ENCODE data around the gene ANKLE1. TPM values are rescaled to one million over a fixed set of nuclear protein-coding genes. Genes with fewer than 3 reads are reported as not detected.

Gene ANKLE1
- total RNA-seq, 5 donors from 2014 or later (not counting 1 experiment from before 2014, with no cell fraction given): 0.93 to 6.5 (median 2.9) TPM

- ATAC-seq (replicated peaks in 1 of 4) (peak; percentile 67 to 76 (median 72)), DNase-seq (peak in 28 of 35 experiments; percentile 34 to 77 (median 49))
- no peaks in the 10 kb centered on the region for H3K36me3 Mint-ChIP-seq
- no peaks in the 10 kb centered on the region for H3K27me3 Mint-ChIP-seq
- H3K4me3 ChIP-seq (ENCODE audit: control insufficient read depth in 1 of 2, extremely low read depth in 1 of 2, low read length in 1 of 2): peak overlapping the region; percentile 59
- H3K4me1 ChIP-seq (ENCODE audit: control insufficient read depth in 1 of 2, extremely low read depth in 1 of 2, insufficient read depth in 2 of 2, low read length in 2 of 2): peaks cover 2 to 40% of the 10 kb centered on the region in 2 experiments
- H3K4me1 Mint-ChIP-seq: peaks cover 14 to 23% (median 14%) of the 10 kb centered on the region in 3 donors
- ChIA-PET CTCF (interaction anchor here in 1 of 2 donors (0.6 kb wide), 1 partner anchor 1135 kb away, joined by 5 read pairs; no protein-coding TSS in a partner anchor), POLR2A (interaction anchor here (0.6 to 1.2 kb wide), 4 partner anchors 10 to 112 kb away, joined by 3 to 4 read pairs (median 3); partner anchors contain the start of gene DDA1 (in 1 of the 2))
- no peaks in the 10 kb centered on the region for H3K9me3 Mint-ChIP-seq
- H3K27me3 ChIP-seq (replicated peaks in 1 of 2; ENCODE audit: control insufficient read depth in 2 of 2, extremely low read depth in 1 of 2, insufficient read depth in 2 of 2, low read length in 1 of 2): peaks cover 0 to 7% of the 10 kb centered on the region in 2 experiments
- peaks cover 0 to 8% of the 10 kb centered on the region in 2 donors for H3K36me3 ChIP-seq (ENCODE audit: control insufficient read depth in 2 of 2, extremely low read depth in 1 of 2, insufficient read depth in 1 of 2, low read length in 1 of 2)
- peak overlapping the region; percentile 34 for H3K27ac ChIP-seq (ENCODE audit: low read length)
- 46% methylated on average over 47 of the region's 64 CpGs for WGBS (ENCODE audit: insufficient coverage)
- H3K4me3 Mint-ChIP-seq: peak overlapping the region; percentile 70 to 79 (median 78)
- H3K27ac Mint-ChIP-seq: peak overlapping the region; percentile 46 to 79
- H3K9me3 ChIP-seq: no peaks in the 10 kb centered on the region
Measured at GRCh38 chr19:17327654-17328516, 46.2 kb downstream of the ANKLE1 start.

- H3K4me3 Mint-ChIP-seq: peak overlapping the region; percentile 70 to 78 (median 70)
- ATAC-seq (replicated peaks in 1 of 4): peak; percentile 45 to 60 (median 54)
- H3K27me3 ChIP-seq (replicated peaks in 1 of 2; ENCODE audit: control insufficient read depth in 2 of 2, extremely low read depth in 1 of 2, insufficient read depth in 2 of 2, low read length in 1 of 2): peaks cover 0 to 7% of the 10 kb centered on the region in 2 experiments
- H3K27ac ChIP-seq (ENCODE audit: low read length): peak overlapping the region; percentile 34
- H3K4me1 Mint-ChIP-seq: peaks cover 14 to 26% (median 14%) of the 10 kb centered on the region in 3 donors
- H3K27me3 Mint-ChIP-seq: no peaks in the 10 kb centered on the region
- CTCF ChIA-PET: interaction anchor here in 1 of 2 donors (0.6 kb wide), 1 partner anchor 1134 kb away, joined by 5 read pairs; no protein-coding TSS in a partner anchor
- peak overlapping the region; percentile 59 to 62 for H3K4me3 ChIP-seq (ENCODE audit: control insufficient read depth in 1 of 2, extremely low read depth in 1 of 2, low read length in 1 of 2)
- H3K9me3 Mint-ChIP-seq: no peaks in the 10 kb centered on the region
- H3K36me3 ChIP-seq (ENCODE audit: control insufficient read depth in 2 of 2, extremely low read depth in 1 of 2, insufficient read depth in 1 of 2, low read length in 1 of 2): peaks cover 0 to 8% of the 10 kb centered on the region in 2 donors
- H3K4me1 ChIP-seq (ENCODE audit: control insufficient read depth in 1 of 2, extremely low read depth in 1 of 2, insufficient read depth in 2 of 2, low read length in 2 of 2): peaks cover 4 to 45% of the 10 kb centered on the region in 2 experiments
- H3K36me3 Mint-ChIP-seq: no peaks in the 10 kb centered on the region
- POLR2A ChIA-PET: interaction anchor here in 1 of 2 donors (0.6 to 1.2 kb wide), 3 partner anchors 9 to 113 kb away, joined by 3 to 4 read pairs (median 3); partner anchors contain the start of gene DDA1
- H3K27ac Mint-ChIP-seq: no peak overlapping the region
- 4% methylated on average over 73 of the region's 94 CpGs for WGBS (ENCODE audit: insufficient coverage)
- peak in 13 of 35 experiments; percentile 17 to 56 (median 41) for DNase-seq
- no peaks in the 10 kb centered on the region for H3K9me3 ChIP-seq
Measured at GRCh38 chr19:17328517-17329365, 47.0 kb downstream of the ANKLE1 start.

DNA sequence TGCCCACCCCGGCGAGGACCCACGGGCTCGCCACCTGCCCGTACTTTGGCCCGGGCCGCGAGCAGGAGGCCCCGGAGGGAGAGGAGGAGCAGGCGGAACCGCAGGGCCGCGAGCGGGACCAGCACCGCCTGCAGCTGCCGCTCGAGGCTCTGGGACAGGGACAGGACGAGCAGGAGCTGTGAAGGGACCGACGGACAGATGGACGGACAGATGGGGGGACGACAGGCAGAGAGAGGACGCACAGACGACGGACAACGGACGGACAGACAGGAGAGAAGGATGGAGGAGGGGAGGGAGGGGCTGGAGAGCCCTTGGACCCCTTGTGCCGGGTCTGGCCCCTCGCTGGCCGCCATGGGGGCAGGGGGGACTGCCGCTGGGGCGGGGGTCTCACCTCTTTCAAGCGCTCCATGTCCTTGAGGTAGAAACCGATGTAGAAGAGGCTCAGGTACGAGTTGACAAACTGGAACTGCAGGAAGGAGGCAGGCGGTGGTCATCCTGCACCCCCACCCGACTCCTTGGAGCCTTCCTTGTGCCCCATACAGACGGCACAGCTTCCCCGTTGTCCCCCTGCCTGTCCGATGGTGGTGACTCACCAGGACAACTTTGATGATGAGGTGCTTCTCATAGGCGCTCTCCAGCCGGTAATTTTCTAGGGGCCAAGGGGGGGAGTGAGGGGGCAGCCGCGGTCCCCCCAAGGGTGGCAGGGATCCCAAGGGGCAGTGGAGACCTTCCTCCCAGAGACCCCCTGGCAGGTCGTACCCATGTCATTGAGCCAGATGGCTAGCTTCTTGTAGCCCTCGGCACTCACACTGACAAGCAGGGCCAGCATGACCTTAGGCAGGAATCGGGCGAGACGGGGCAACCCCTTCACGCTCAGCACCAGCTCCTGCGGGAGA, 47.9 kb downstream of the ANKLE1 start:
- CTCF ChIA-PET: no interaction called here
- H3K27me3 Mint-ChIP-seq: no peaks in the 10 kb centered on the region
- ATAC-seq (replicated peaks in 1 of 4) (no peak), DNase-seq (no peak)
- Histone ChIP-seq H3K4me3 (ENCODE audit: control insufficient read depth in 1 of 2, extremely low read depth in 1 of 2, low read length in 1 of 2) (no peak overlapping the region), H3K36me3 (ENCODE audit: control insufficient read depth in 2 of 2, extremely low read depth in 1 of 2, insufficient read depth in 1 of 2, low read length in 1 of 2) (peaks cover 0 to 4% of the 10 kb centered on the region in 2 donors), H3K27me3 (replicated peaks in 1 of 2; ENCODE audit: control insufficient read depth in 2 of 2, extremely low read depth in 1 of 2, insufficient read depth in 2 of 2, low read length in 1 of 2) (peaks cover 0 to 7% of the 10 kb centered on the region in 2 experiments), H3K27ac (ENCODE audit: low read length) (no peak overlapping the region), H3K9me3 (no peaks in the 10 kb centered on the region), H3K4me1 (ENCODE audit: control insufficient read depth in 1 of 2, extremely low read depth in 1 of 2, insufficient read depth in 2 of 2, low read length in 2 of 2) (peaks cover 4 to 42% of the 10 kb centered on the region in 2 experiments)
- H3K9me3 Mint-ChIP-seq: no peaks in the 10 kb centered on the region
- H3K27ac Mint-ChIP-seq: peak overlapping the region in 1 of 2 donors; percentile 39
- H3K36me3 Mint-ChIP-seq: no peaks in the 10 kb centered on the region
- peak overlapping the region; percentile 39 to 78 (median 45) for H3K4me3 Mint-ChIP-seq
- H3K4me1 Mint-ChIP-seq: peaks cover 17 to 30% (median 19%) of the 10 kb centered on the region in 3 donors
- POLR2A ChIA-PET: interaction anchor here in 1 of 2 donors (0.5 kb wide), 1 partner anchor 24 kb away, joined by 10 read pairs; no protein-coding TSS in a partner anchor
- WGBS (ENCODE audit: insufficient coverage): 67% methylated on average over 44 of the region's 51 CpGs

GRCh38 chr19:17330262-17331044, 48.8 kb downstream of the ANKLE1 start:
- ATAC-seq (replicated peaks in 1 of 4) (no peak), DNase-seq (no peak)
- Mint-ChIP-seq H3K4me1 (peaks cover 24 to 37% (median 26%) of the 10 kb centered on the region in 3 donors), H3K27me3 (no peaks in the 10 kb centered on the region), H3K4me3 (peak overlapping the region; percentile 44 to 78 (median 51)), H3K27ac (no peak overlapping the region), H3K9me3 (no peaks in the 10 kb centered on the region), H3K36me3 (no peaks in the 10 kb centered on the region)
- WGBS (ENCODE audit: insufficient coverage): 87% methylated on average over 15 of the region's 24 CpGs
- CTCF ChIA-PET: no interaction called here
- no peak overlapping the region for H3K4me3 ChIP-seq (ENCODE audit: control insufficient read depth in 1 of 2, extremely low read depth in 1 of 2, low read length in 1 of 2)
- H3K27ac ChIP-seq (ENCODE audit: low read length): no peak overlapping the region
- H3K36me3 ChIP-seq (ENCODE audit: control insufficient read depth in 2 of 2, extremely low read depth in 1 of 2, insufficient read depth in 1 of 2, low read length in 1 of 2): no peaks in the 10 kb centered on the region
- peaks cover 7 to 50% of the 10 kb centered on the region in 2 experiments for H3K4me1 ChIP-seq (ENCODE audit: control insufficient read depth in 1 of 2, extremely low read depth in 1 of 2, insufficient read depth in 2 of 2, low read length in 2 of 2)
- POLR2A ChIA-PET: interaction anchor here in 1 of 2 donors (0.5 to 0.7 kb wide), 3 partner anchors 21 to 745 kb away, joined by 5 to 10 read pairs (median 8); no protein-coding TSS in a partner anchor
- peaks cover 0 to 7% of the 10 kb centered on the region in 2 experiments for H3K27me3 ChIP-seq (replicated peaks in 1 of 2; ENCODE audit: control insufficient read depth in 2 of 2, extremely low read depth in 1 of 2, insufficient read depth in 2 of 2, low read length in 1 of 2)
- no peaks in the 10 kb centered on the region for H3K9me3 ChIP-seq

- H3K9me3 ChIP-seq: no peaks in the 10 kb centered on the region
Measured at GRCh38 chr19:17331045-17331558, 49.4 kb downstream of the ANKLE1 start.

More at GRCh38 chr19:17331045-17331558, 49.4 kb downstream of the ANKLE1 start:
- Mint-ChIP-seq H3K4me1 (peaks cover 26 to 38% (median 26%) of the 10 kb centered on the region in 3 donors), H3K9me3 (no peaks in the 10 kb centered on the region), H3K27ac (no peak overlapping the region), H3K4me3 (peak overlapping the region in 2 of 3 donors; percentile 51 to 78), H3K27me3 (no peaks in the 10 kb centered on the region), H3K36me3 (no peaks in the 10 kb centered on the region)
- WGBS (ENCODE audit: insufficient coverage): 86% methylated on average over 12 of the region's 13 CpGs
- peaks cover 0 to 7% of the 10 kb centered on the region in 2 experiments for H3K27me3 ChIP-seq (replicated peaks in 1 of 2; ENCODE audit: control insufficient read depth in 2 of 2, extremely low read depth in 1 of 2, insufficient read depth in 2 of 2, low read length in 1 of 2)
- H3K27ac ChIP-seq (ENCODE audit: low read length): no peak overlapping the region
- no peak for DNase-seq
- no peak for ATAC-seq (replicated peaks in 1 of 4)
- no peak overlapping the region for H3K4me3 ChIP-seq (ENCODE audit: control insufficient read depth in 1 of 2, extremely low read depth in 1 of 2, low read length in 1 of 2)
- H3K4me1 ChIP-seq (ENCODE audit: control insufficient read depth in 1 of 2, extremely low read depth in 1 of 2, insufficient read depth in 2 of 2, low read length in 2 of 2): peaks cover 7 to 54% of the 10 kb centered on the region in 2 experiments
- CTCF ChIA-PET: no interaction called here
- no peaks in the 10 kb centered on the region for H3K36me3 ChIP-seq (ENCODE audit: control insufficient read depth in 2 of 2, extremely low read depth in 1 of 2, insufficient read depth in 1 of 2, low read length in 1 of 2)
- POLR2A ChIA-PET: interaction anchor here in 1 of 2 donors (0.6 to 0.7 kb wide), 2 partner anchors 22 to 744 kb away, joined by 5 to 8 read pairs; no protein-coding TSS in a partner anchor
